ENCODE measurements around the gene DAB1.
"Not testable (repeated sequence)": the region's sequence is repeated elsewhere in the genome, so short reads cannot be mapped to it uniquely, and the experiment has no call there.

DAB1 gene

GRCh38 chr1:57353654-57354053 lies 70.2 kb downstream of the DAB1 start:
- no peak for DNase-seq

- no peak for DNase-seq
Observed at GRCh38 chr1:57350610-57351009, 73.2 kb downstream of the DAB1 start.

- DNase-seq = no peak
Observed at GRCh38 chr1:57348921-57349320, 74.9 kb downstream of the DAB1 start.

GRCh38 chr1:57345916-57346315 lies 77.9 kb downstream of the DAB1 start:
- no peak for DNase-seq

- DNase-seq = no peak
Observed at GRCh38 chr1:57344265-57344664, 79.6 kb downstream of the DAB1 start.

GRCh38 chr1:57343298-57343915 lies 80.5 kb downstream of the DAB1 start:
- DNase-seq = not testable (repeated sequence)

GRCh38 chr1:57341721-57342120 lies 82.1 kb downstream of the DAB1 start:
- DNase-seq = no peak

GRCh38 chr1:57340334-57341070 lies 83.4 kb downstream of the DAB1 start:
- DNase-seq = no peak

GRCh38 chr1:57337623-57338022 lies 86.2 kb downstream of the DAB1 start:
- DNase-seq = no peak

- DNase-seq = no peak
Observed at GRCh38 chr1:57336793-57337192, 87.1 kb downstream of the DAB1 start.

- DNase-seq = no peak
Observed at GRCh38 chr1:57331620-57332019, 92.2 kb downstream of the DAB1 start.

GRCh38 chr1:57329937-57330336 lies 93.9 kb downstream of the DAB1 start:
- DNase-seq = no peak

GRCh38 chr1:57329001-57329527 lies 94.8 kb downstream of the DAB1 start:
- DNase-seq = no peak

GRCh38 chr1:57327946-57328345 lies 95.9 kb downstream of the DAB1 start:
- DNase-seq = no peak

- no peak for DNase-seq
Observed at GRCh38 chr1:57327336-57327735, 96.5 kb downstream of the DAB1 start.

GRCh38 chr1:57325536-57325935 lies 98.3 kb downstream of the DAB1 start:
- DNase-seq = no peak

GRCh38 chr1:57325117-57325516 lies 98.7 kb downstream of the DAB1 start:
- DNase-seq = no peak

GRCh38 chr1:57324388-57324787 lies 99.5 kb downstream of the DAB1 start:
- no peak for DNase-seq

- DNase-seq = no peak
Observed at GRCh38 chr1:57321776-57322175, 102.1 kb downstream of the DAB1 start.

GRCh38 chr1:57319791-57320190 lies 104.1 kb downstream of the DAB1 start:
- DNase-seq = no peak

GRCh38 chr1:57319165-57319564 lies 104.7 kb downstream of the DAB1 start:
- no peak for DNase-seq

- DNase-seq = no peak
Observed at GRCh38 chr1:57316861-57317260, 107.0 kb downstream of the DAB1 start.

- DNase-seq = no peak
Observed at GRCh38 chr1:57316291-57316690, 107.6 kb downstream of the DAB1 start.

GRCh38 chr1:57312869-57313268 lies 111.0 kb downstream of the DAB1 start:
- no peak for DNase-seq

GRCh38 chr1:57311411-57311810 lies 112.4 kb downstream of the DAB1 start:
- no peak for DNase-seq
